Mesenteric fat pad (tissue), 1 donor: ENCODE results near the gene GMPPA. TPM values are rescaled to one million over a fixed set of nuclear protein-coding genes. Genes with fewer than 3 reads are reported as not detected.

Experiments
- DNase-seq: peaks from one replicate; pipeline ENCODE4 v3.0.0-alpha.2; 2020; ENCODE audit warnings: low spot score
- total RNA-seq: library from RNA; stranded (reverse); fragmentation: NEBNext Ultra II Directional; extraction: Animal tissue kit (Norgen Biotek cat#: 25700); gene quantifications from one replicate; pipeline ENCODE4 v1.2.1, GENCODE V29; 2021
- donor health status: DM: yes; HTN: yes; CAD: no.

The GMPPA gene
- total RNA-seq, 1 donor from 2014 or later, result 32.4 TPM

- no peak for DNase-seq
These were observed 39.8 kb downstream of the GMPPA start for GRCh38 chr2:219538504-219538951.

GRCh38 chr2:219538956-219539788 lies 40.5 kb downstream of the GMPPA start:
- no peak for DNase-seq

DNA sequence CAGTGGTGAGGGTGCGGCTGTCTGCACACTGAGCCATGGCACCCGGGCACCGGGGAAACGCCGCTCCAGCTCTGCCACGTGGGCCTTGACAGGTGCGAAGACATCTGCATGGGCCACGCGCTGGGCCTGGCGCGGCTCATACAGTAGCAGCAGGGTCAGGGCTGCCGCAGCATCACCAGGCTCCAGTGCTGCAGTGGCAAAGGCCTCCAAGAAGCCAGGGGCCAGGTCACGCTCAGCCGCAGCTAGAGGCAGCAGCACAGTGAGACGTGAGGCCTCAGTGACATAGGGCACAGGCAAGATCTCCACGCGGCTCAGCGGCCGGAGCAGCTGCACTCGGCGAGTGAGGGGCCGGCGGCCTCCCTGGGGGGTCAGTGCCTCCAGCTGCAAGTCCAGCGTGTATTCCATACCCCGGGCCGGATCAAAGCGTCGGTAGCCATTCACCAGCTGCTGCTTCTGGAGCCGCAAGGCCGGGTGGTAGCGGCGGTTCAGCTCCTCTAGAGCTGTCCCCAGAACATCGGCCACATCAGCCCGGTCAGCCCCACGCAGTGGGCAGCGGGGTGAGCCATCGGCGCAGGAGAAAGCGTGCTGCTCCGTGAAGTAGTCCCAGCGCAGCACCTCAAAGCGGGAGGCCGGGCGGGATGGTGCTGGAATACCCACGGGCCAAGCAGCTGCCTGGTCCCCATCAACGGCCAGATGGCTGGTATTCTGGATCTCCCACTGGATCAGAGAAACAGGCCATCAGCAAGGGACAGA lies 41.4 kb downstream of the GMPPA start:
- DNase-seq, result no peak

- DNase-seq, result no peak
These were observed 42.3 kb downstream of the GMPPA start for GRCh38 chr2:219540784-219541504.

GRCh38 chr2:219541611-219542180 lies 43.0 kb downstream of the GMPPA start:
- no peak for DNase-seq

- DNase-seq, result no peak
These were observed 44.4 kb downstream of the GMPPA start for GRCh38 chr2:219542931-219543595.

DNA sequence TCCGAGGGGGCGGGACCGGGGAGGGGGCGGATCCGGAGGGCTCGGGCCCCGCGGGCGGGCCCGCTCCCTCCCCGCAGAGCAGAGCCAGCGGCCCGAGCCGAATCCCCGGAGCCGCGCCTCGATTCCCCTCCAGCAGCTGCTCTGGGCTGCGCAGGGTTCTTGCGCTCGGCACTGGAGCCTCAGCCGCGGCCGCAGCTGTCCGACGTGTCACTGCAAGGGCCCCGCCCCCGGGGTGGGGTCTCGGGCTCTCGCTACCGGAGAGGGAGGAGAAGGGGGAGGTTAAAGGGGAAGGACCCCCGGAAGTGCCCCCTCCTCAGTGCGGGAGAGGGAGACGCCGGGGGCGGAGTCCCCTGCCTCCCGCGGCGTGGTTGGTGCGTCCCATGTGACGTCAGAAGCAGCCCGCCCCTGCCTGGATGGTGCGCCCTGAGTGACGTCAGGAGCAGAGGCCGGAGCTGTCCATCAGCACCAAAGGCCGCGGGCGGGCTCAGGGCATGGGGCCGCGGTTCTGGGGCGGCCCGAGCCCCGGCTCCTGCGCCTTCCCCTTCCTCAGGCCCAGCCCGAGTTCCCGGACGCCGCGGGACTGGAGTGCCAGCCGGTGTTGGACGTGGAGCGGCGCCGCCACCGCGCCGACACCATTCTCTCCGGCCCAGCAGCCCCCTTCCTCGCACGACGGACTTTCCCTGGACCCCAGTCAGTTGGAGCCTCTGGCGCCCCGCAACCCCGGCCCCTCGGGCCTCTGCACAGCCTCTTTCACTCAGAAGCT lies 45.1 kb downstream of the GMPPA start, which contains the start of the genes CHPF and TMEM198:
Gene CHPF (minus strand): TSS at position 214 of the 763 bp plus-strand sequence. CDS start 271 bp downstream, outside the sequence.
Gene TMEM198 (plus strand): TSS at position 433 of the 763 bp plus-strand sequence. CDS start 700 bp downstream, outside the sequence.
- peak; percentile 98 for DNase-seq

GRCh38 chr2:219544567-219544966 lies 45.9 kb downstream of the GMPPA start:
- DNase-seq, result no peak

GRCh38 chr2:219545295-219545942 lies 46.7 kb downstream of the GMPPA start:
- no peak for DNase-seq

- DNase-seq, result no peak
These were observed 47.3 kb downstream of the GMPPA start for GRCh38 chr2:219545943-219546352.

DNA sequence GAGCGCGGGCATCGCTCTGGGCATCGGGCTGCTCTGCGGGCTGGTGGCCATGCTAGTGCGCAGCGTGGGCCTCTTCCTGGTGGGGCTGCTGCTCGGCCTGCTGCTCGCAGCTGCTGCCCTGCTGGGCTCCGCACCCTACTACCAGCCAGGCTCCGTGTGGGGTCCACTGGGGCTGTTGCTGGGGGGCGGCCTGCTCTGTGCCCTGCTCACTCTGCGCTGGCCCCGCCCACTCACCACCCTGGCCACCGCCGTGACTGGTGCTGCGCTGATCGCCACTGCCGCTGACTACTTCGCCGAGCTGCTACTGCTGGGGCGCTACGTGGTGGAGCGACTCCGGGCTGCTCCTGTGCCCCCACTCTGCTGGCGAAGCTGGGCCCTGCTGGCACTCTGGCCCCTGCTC lies 48.9 kb downstream of the GMPPA start:
- DNase-seq, result no peak

GRCh38 chr2:219548990-219549389 lies 50.3 kb downstream of the GMPPA start:
- no peak for DNase-seq

DNA sequence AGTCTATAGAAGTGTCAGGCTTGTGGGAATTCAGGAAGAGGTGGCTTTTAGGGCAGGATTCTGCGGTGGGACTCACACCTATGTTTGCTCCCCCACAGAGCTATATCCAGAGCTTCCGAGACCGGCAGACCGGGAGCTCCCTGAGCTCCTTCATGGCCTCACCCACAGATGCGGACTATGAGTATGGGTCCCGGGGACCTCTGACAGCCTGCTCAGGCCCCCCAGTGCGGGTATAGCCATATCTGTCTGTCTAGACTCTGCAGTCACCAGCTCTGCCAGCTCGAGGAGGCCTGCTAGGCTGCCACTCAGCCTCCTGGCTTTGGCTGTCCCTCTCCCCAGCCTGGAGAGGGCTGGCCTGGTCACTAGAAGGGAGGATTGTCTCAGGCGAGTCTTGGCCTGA lies 50.9 kb downstream of the GMPPA start:
- peak; percentile 74 for DNase-seq

GRCh38 chr2:219551441-219552381 lies 53.0 kb downstream of the GMPPA start:
- DNase-seq, result peak; percentile 89

DNA sequence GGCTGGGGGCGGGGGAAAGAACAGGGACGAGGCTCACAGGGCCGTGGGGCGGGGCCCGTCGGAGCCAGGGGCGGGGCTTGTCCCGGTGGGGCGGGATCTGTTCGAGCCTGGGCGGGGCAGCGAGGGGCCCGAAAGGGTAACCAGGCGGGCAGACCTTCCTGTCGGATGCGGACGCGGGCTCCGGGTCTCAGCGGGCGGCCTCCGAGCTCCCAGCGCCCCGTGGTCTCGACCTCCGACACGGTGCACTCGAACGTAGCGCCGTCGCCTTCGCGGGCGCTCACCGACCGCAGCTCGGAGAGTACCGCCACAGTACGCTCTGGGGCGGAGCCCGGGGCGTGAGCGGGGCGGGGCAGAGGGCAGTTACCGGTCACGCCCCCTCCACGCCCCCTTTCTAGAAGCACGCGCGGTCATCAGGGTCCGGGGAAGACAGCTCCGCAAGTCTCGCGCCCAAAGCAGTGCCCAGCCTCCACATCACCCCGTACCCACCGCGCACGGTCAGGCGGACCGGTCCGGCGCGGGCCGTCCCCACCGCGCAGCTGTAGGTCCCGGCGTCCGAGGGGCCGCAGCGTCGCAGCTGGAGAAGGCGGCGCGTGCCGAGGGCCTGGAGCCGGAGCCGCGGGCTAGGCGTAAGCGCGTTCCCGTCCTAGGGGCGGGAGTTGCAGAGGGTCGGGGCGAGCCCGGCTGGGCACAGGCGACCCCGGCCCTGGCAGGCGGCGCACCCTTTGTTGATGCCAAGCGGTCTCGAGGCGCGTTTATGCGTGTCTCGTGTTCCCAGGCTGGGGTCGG lies 53.9 kb downstream of the GMPPA start:
- no peak for DNase-seq

- no peak for DNase-seq
These were observed 54.4 kb downstream of the GMPPA start for GRCh38 chr2:219553168-219553417.

GRCh38 chr2:219553463-219553963 lies 54.8 kb downstream of the GMPPA start:
- DNase-seq, result no peak
